Natural killer cell (primary cell): ENCODE measurements around the gene IQGAP3. TPM values are rescaled to one million over a fixed set of nuclear protein-coding genes. Genes with fewer than 3 reads are reported as not detected.
A peak's percentile ranks its signal among the peaks of the same experiment; 100 is the strongest.

ENCODE experiments used
- ATAC-seq, 3 donors: fragments of 150-1000 bp in 2 of 3; fragments of 200-7000 bp in 1 of 3; cut with Tn5 transposase; 1 replicate in 1 of 3; 2 replicates in 2 of 3; pipeline ENCODE4 v1.10.0; 2021; ENCODE audit warnings: mild to moderate bottlenecking in 2 of 3, moderate library complexity in 2 of 3
- DNase-seq, 2 donors: peaks; one replicate each; pipeline versions ENCODE4 v3.0.0 to v3.0.0-alpha.2; 2013 to 2021; ENCODE audit warnings: mixed read lengths in 1 of 2
- H3K27ac ChIP-seq: one replicate; pipeline ENCODE4 v1.5.1; 2013; ENCODE audit warnings: mild to moderate bottlenecking, low read length
- H3K27me3 ChIP-seq: one replicate; pipeline ENCODE4 v1.6.1; 2013; ENCODE audit warnings: low read length; ENCODE audit not compliant: control insufficient read depth, insufficient read depth
- H3K36me3 ChIP-seq: one replicate; pipeline ENCODE4 v1.6.1; 2013; ENCODE audit warnings: low read length; ENCODE audit not compliant: control insufficient read depth, insufficient read depth
- H3K4me1 ChIP-seq: one replicate; pipeline ENCODE4 v1.6.1; 2013; ENCODE audit warnings: low read length; ENCODE audit not compliant: control insufficient read depth, insufficient read depth
- H3K4me3 ChIP-seq: one replicate; pipeline ENCODE4 v1.5.1; 2013; ENCODE audit warnings: low read length
- H3K9me3 ChIP-seq: one replicate; pipeline ENCODE4 v1.6.1; 2013; ENCODE audit warnings: low read length; ENCODE audit not compliant: control insufficient read depth, insufficient read depth
- H3K27ac Mint-ChIP-seq, 2 donors: one replicate each; pipeline ENCODE4 v1.8.0; 2022; ENCODE audit warnings: mild to moderate bottlenecking in 2 of 2, mixed read lengths in 2 of 2, moderate library complexity in 1 of 2
- H3K27me3 Mint-ChIP-seq, 2 donors: one replicate each; pipeline ENCODE4 v1.8.0; 2022; ENCODE audit warnings: low read depth in 2 of 2, mixed read lengths in 2 of 2
- H3K36me3 Mint-ChIP-seq: one replicate; pipeline ENCODE4 v1.8.0; 2022; ENCODE audit warnings: mixed read lengths
- H3K4me1 Mint-ChIP-seq, 2 donors: one replicate each; pipeline ENCODE4 v1.8.0; 2022; ENCODE audit warnings: mixed read lengths in 2 of 2
- H3K4me3 Mint-ChIP-seq: one replicate; pipeline ENCODE4 v1.8.0; 2022; ENCODE audit warnings: mild to moderate bottlenecking, moderate library complexity, mixed read lengths
- H3K9me3 Mint-ChIP-seq, 2 donors: one replicate each; pipeline ENCODE4 v1.8.0; 2022; ENCODE audit warnings: mixed read lengths in 2 of 2
- WGBS: methylation state at CpG from one replicate; pipeline ENCODE4 v1.1.7; 2013; ENCODE audit warnings: missing lambda C conversion rate; ENCODE audit not compliant: insufficient coverage; 5-methylcytosine and 5-hydroxymethylcytosine counted together
- intact Hi-C: fragments of 100-400 bp; cut with micrococcal nuclease; formaldehyde crosslinking; loops from one replicate; pipeline ENCODE4 v1.14.2; 2022
- total RNA-seq, 4 donors: library from RNA; stranded (reverse); fragments of 120-200 nt in 1 of 4; gene quantifications; one replicate each; pipeline versions ENCODE4 v1.2.3 to v1.2.4, GENCODE V29; 2013 to 2022
- TF ChIP-seq, protein P1 (sequence below): fragments of 200-600 bp; IDR thresholded peaks from one replicate; pipeline ENCODE4 v1.8.0; 2022; ENCODE audit warnings: antibody characterized with exemption

IQGAP3 gene
- total RNA-seq, 3 donors from 2014 or later (not counting 1 experiment from before 2014, with no cell fraction given), result 0.08 to 0.21 (median 0.14) TPM

DNA sequence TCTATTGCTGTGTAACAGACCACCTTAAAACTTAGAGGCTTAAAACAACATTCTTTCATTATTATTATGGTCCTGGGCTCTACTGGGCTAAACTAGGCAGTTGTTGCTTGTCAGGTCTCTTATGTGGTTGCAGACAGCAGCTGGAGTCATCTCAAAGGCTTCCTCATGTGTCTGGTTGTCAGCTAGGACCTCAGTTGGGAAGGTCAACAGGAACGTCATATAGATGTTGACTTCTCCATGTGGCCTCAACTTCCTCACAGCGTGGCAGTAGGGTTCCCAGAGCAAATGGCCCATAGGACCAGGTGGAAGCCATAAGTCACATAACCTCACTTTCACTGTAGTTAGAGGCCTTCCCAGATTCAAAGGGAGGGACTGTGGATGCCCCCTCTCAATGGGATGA, 56.4 kb downstream of the IQGAP3 start:
- intact Hi-C loops, result no loop called here
- no peaks in the 10 kb centered on the region for H3K36me3 ChIP-seq
- H3K4me1 Mint-ChIP-seq, result peaks cover 0 to 9% of the 10 kb centered on the region in 2 donors
- H3K9me3 ChIP-seq, result no peaks in the 10 kb centered on the region
- 41% methylated on average over 2 of the region's 2 CpGs for WGBS
- no peaks in the 10 kb centered on the region for H3K9me3 Mint-ChIP-seq
- no peak for DNase-seq
- no peak overlapping the region for H3K27ac ChIP-seq
- TF ChIP-seq, protein P1, sequence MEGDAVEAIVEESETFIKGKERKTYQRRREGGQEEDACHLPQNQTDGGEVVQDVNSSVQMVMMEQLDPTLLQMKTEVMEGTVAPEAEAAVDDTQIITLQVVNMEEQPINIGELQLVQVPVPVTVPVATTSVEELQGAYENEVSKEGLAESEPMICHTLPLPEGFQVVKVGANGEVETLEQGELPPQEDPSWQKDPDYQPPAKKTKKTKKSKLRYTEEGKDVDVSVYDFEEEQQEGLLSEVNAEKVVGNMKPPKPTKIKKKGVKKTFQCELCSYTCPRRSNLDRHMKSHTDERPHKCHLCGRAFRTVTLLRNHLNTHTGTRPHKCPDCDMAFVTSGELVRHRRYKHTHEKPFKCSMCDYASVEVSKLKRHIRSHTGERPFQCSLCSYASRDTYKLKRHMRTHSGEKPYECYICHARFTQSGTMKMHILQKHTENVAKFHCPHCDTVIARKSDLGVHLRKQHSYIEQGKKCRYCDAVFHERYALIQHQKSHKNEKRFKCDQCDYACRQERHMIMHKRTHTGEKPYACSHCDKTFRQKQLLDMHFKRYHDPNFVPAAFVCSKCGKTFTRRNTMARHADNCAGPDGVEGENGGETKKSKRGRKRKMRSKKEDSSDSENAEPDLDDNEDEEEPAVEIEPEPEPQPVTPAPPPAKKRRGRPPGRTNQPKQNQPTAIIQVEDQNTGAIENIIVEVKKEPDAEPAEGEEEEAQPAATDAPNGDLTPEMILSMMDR, result no peak
- H3K4me3 Mint-ChIP-seq, result no peak overlapping the region
- no peaks in the 10 kb centered on the region for H3K27me3 Mint-ChIP-seq
- H3K27me3 ChIP-seq, result no peaks in the 10 kb centered on the region
- no peak overlapping the region for H3K4me3 ChIP-seq
- no peak overlapping the region for H3K27ac Mint-ChIP-seq
- no peak for ATAC-seq
- H3K36me3 Mint-ChIP-seq, result no peaks in the 10 kb centered on the region
- H3K4me1 ChIP-seq, result no peaks in the 10 kb centered on the region

DNA sequence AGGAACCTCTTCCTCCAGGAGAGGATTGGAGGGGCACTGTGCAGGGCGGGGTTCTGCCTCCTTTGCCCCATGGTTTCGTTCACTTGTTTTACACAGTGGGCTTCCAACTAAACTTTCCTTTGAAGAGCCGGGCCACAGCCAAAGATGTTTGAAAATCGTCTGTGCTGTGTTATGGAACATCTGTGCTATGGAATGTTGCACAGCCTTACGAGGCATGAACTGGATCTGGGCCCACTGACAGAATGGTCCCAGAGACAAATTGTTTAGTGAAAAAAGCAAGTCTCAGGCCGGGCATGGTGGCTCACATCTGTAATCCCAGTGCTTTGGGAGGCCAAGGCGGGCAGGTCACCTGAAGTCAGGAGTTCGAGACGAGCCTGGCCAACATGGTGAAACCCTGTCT, 59.2 kb downstream of the IQGAP3 start:
- no peak overlapping the region for H3K4me3 ChIP-seq
- H3K27ac Mint-ChIP-seq, result no peak overlapping the region
- WGBS, result 95% methylated on average over 9 of the region's 9 CpGs
- DNase-seq (no peak), ATAC-seq (no peak)
- no peaks in the 10 kb centered on the region for H3K9me3 Mint-ChIP-seq
- peaks cover 13% of the 10 kb centered on the region for H3K4me1 ChIP-seq
- no peak overlapping the region for H3K4me3 Mint-ChIP-seq
- H3K4me1 Mint-ChIP-seq, result peaks cover 14 to 23% of the 10 kb centered on the region in 2 donors
- TF ChIP-seq, protein P1, result no peak
- no peaks in the 10 kb centered on the region for H3K36me3 ChIP-seq
- no peaks in the 10 kb centered on the region for H3K27me3 ChIP-seq
- H3K36me3 Mint-ChIP-seq, result no peaks in the 10 kb centered on the region
- intact Hi-C loops, result no loop called here
- H3K27ac ChIP-seq, result no peak overlapping the region
- no peaks in the 10 kb centered on the region for H3K9me3 ChIP-seq
- H3K27me3 Mint-ChIP-seq, result no peaks in the 10 kb centered on the region

DNA sequence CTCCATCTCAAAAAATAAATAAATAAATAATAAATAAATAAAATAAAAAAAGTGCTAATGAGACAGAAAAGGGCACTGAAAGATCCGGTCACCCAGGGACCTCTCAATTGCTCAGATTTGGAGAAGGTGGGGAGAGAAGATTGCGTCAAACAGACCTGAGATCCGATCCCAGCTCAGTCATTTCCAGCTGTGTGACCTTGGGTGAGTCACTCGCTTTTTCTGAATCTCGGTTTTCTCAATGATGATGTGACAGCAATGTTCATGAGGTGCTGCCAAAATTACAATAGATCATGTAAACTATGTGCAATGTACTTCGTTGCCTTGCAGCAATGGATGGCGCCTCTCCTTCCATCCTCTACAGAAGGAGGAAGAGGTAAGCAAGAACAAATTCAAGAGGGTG, 60.7 kb downstream of the IQGAP3 start:
- no peaks in the 10 kb centered on the region for H3K9me3 Mint-ChIP-seq
- Histone ChIP-seq H3K4me1 (peaks cover 22% of the 10 kb centered on the region), H3K4me3 (no peak overlapping the region), H3K9me3 (no peaks in the 10 kb centered on the region), H3K27ac (no peak overlapping the region), H3K36me3 (no peaks in the 10 kb centered on the region), H3K27me3 (no peaks in the 10 kb centered on the region)
- intact Hi-C loops, result no loop called here
- no peaks in the 10 kb centered on the region for H3K36me3 Mint-ChIP-seq
- H3K27ac Mint-ChIP-seq, result no peak overlapping the region
- no peak for DNase-seq
- 68% methylated on average over 6 of the region's 7 CpGs for WGBS
- TF ChIP-seq, protein P1, result no peak
- H3K27me3 Mint-ChIP-seq, result no peaks in the 10 kb centered on the region
- no peak overlapping the region for H3K4me3 Mint-ChIP-seq
- H3K4me1 Mint-ChIP-seq, result peaks cover 18 to 30% of the 10 kb centered on the region in 2 donors
- no peak for ATAC-seq

DNA sequence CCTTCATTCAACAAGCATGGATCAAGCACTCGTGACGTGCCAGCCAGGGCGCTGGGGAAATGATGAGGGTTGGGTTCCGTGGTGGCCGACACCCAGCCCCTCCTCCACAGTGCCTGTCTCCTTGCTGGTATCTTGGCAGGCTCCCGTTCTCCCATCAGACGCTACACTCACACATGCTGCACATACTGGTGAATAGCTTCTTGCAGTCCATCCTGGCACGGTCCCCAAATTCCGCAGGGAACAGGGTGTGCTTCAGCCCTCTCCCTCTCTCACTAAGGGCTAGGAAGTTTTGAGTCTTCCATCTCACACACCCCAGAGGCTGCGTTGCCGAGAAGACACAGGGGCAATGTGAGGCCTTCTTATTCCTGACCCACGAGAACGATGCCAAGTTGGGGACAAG, 61.7 kb downstream of the IQGAP3 start:
- Histone ChIP-seq H3K27ac (no peak overlapping the region), H3K36me3 (no peaks in the 10 kb centered on the region), H3K4me3 (no peak overlapping the region), H3K4me1 (peaks cover 26% of the 10 kb centered on the region), H3K9me3 (no peaks in the 10 kb centered on the region), H3K27me3 (no peaks in the 10 kb centered on the region)
- Mint-ChIP-seq H3K9me3 (no peaks in the 10 kb centered on the region), H3K36me3 (no peaks in the 10 kb centered on the region), H3K27me3 (no peaks in the 10 kb centered on the region), H3K4me1 (peaks cover 26 to 36% of the 10 kb centered on the region in 2 donors), H3K4me3 (no peak overlapping the region), H3K27ac (peak overlapping the region in 1 of 2 donors; percentile 61)
- intact Hi-C loops, result no loop called here
- no peak for DNase-seq
- ATAC-seq, result no peak
- TF ChIP-seq, protein P1, result no peak
- WGBS, result 94% methylated on average over 13 of the region's 13 CpGs
